ENCODE measurements around the gene PPP2R5C. TPM values are rescaled to one million over a fixed set of nuclear protein-coding genes. Genes with fewer than 3 reads are reported as not detected.

The PPP2R5C gene
- total RNA-seq, 2 experiments from 2014 or later: 291 to 300 TPM

GRCh38 chr14:101884089-101884933 lies 122.8 kb downstream of the PPP2R5C start:
- POLR2A ChIA-PET: no interaction called here

GRCh38 chr14:101884934-101885576 lies 123.5 kb downstream of the PPP2R5C start:
- H3K4me1 Mint-ChIP-seq: peaks cover 4% of the 10 kb centered on the region
- H3K36me3 Mint-ChIP-seq (ENCODE audit: low read depth): peaks cover 61% of the 10 kb centered on the region
- POLR2A ChIA-PET: no interaction called here
- no peak overlapping the region for H3K4me3 Mint-ChIP-seq
- H3K27me3 Mint-ChIP-seq: no peaks in the 10 kb centered on the region
- no peaks in the 10 kb centered on the region for H3K9me3 Mint-ChIP-seq
- CTCF ChIA-PET: no interaction called here
- no peak for DNase-seq
- H3K27ac Mint-ChIP-seq: no peak overlapping the region

More at GRCh38 chr14:101884089-101884933, 122.8 kb downstream of the PPP2R5C start:
- Mint-ChIP-seq H3K27ac (no peak overlapping the region), H3K4me3 (no peak overlapping the region), H3K4me1 (peaks cover 11% of the 10 kb centered on the region), H3K27me3 (no peaks in the 10 kb centered on the region), H3K9me3 (no peaks in the 10 kb centered on the region), H3K36me3 (ENCODE audit: low read depth) (peaks cover 60% of the 10 kb centered on the region)
- CTCF ChIA-PET: no interaction called here
- DNase-seq: no peak

- Mint-ChIP-seq H3K27me3 (no peaks in the 10 kb centered on the region), H3K9me3 (no peaks in the 10 kb centered on the region), H3K4me3 (no peak overlapping the region), H3K4me1 (no peaks in the 10 kb centered on the region), H3K36me3 (ENCODE audit: low read depth) (peaks cover 64% of the 10 kb centered on the region), H3K27ac (no peak overlapping the region)
- DNase-seq: no peak
- CTCF ChIA-PET: interaction anchor here (1.1 kb wide), 1 partner anchor 116 kb away, joined by 5 read pairs; no protein-coding TSS in a partner anchor
- POLR2A ChIA-PET: no interaction called here
Measured at GRCh38 chr14:101887219-101887618, 125.7 kb downstream of the PPP2R5C start.

GRCh38 chr14:101888182-101888581 lies 126.7 kb downstream of the PPP2R5C start:
- DNase-seq: no peak
- ChIA-PET POLR2A (no interaction called here), CTCF (no interaction called here)
- H3K4me3 Mint-ChIP-seq: no peak overlapping the region
- H3K27me3 Mint-ChIP-seq: no peaks in the 10 kb centered on the region
- no peaks in the 10 kb centered on the region for H3K4me1 Mint-ChIP-seq
- H3K27ac Mint-ChIP-seq: no peak overlapping the region
- no peaks in the 10 kb centered on the region for H3K9me3 Mint-ChIP-seq
- peaks cover 62% of the 10 kb centered on the region for H3K36me3 Mint-ChIP-seq (ENCODE audit: low read depth)

GRCh38 chr14:101889366-101889765 lies 127.9 kb downstream of the PPP2R5C start:
- no peak for DNase-seq
- H3K9me3 Mint-ChIP-seq: no peaks in the 10 kb centered on the region
- H3K4me3 Mint-ChIP-seq: no peak overlapping the region
- H3K36me3 Mint-ChIP-seq (ENCODE audit: low read depth): peaks cover 56% of the 10 kb centered on the region
- ChIA-PET POLR2A (no interaction called here), CTCF (no interaction called here)
- H3K27me3 Mint-ChIP-seq: no peaks in the 10 kb centered on the region
- no peak overlapping the region for H3K27ac Mint-ChIP-seq
- H3K4me1 Mint-ChIP-seq: no peaks in the 10 kb centered on the region

GRCh38 chr14:101889898-101890297 lies 128.4 kb downstream of the PPP2R5C start:
- ChIA-PET CTCF (interaction anchor here (1.0 kb wide), 1 partner anchor 183 kb away, joined by 3 read pairs; no protein-coding TSS in a partner anchor), POLR2A (no interaction called here)
- Mint-ChIP-seq H3K27ac (no peak overlapping the region), H3K27me3 (no peaks in the 10 kb centered on the region), H3K4me3 (no peak overlapping the region), H3K36me3 (ENCODE audit: low read depth) (peaks cover 54% of the 10 kb centered on the region), H3K9me3 (no peaks in the 10 kb centered on the region), H3K4me1 (no peaks in the 10 kb centered on the region)
- DNase-seq: no peak

GRCh38 chr14:101891471-101891870 lies 130.0 kb downstream of the PPP2R5C start:
- H3K4me1 Mint-ChIP-seq: no peaks in the 10 kb centered on the region
- ChIA-PET CTCF (interaction anchor here (0.7 to 1.9 kb wide), 2 partner anchors 13 to 43 kb away, joined by 3 to 5 read pairs; no protein-coding TSS in a partner anchor), POLR2A (interaction anchor here (0.7 kb wide), 1 partner anchor 758 kb away, joined by 4 read pairs; no protein-coding TSS in a partner anchor)
- no peak for DNase-seq
- peaks cover 53% of the 10 kb centered on the region for H3K36me3 Mint-ChIP-seq (ENCODE audit: low read depth)
- H3K9me3 Mint-ChIP-seq: no peaks in the 10 kb centered on the region
- H3K27ac Mint-ChIP-seq: no peak overlapping the region
- no peak overlapping the region for H3K4me3 Mint-ChIP-seq
- H3K27me3 Mint-ChIP-seq: no peaks in the 10 kb centered on the region

- no peak overlapping the region for H3K4me3 Mint-ChIP-seq
- DNase-seq: no peak
- no peaks in the 10 kb centered on the region for H3K9me3 Mint-ChIP-seq
- no peaks in the 10 kb centered on the region for H3K4me1 Mint-ChIP-seq
- no peak overlapping the region for H3K27ac Mint-ChIP-seq
- POLR2A ChIA-PET: no interaction called here
- peaks cover 66% of the 10 kb centered on the region for H3K36me3 Mint-ChIP-seq (ENCODE audit: low read depth)
- no peaks in the 10 kb centered on the region for H3K27me3 Mint-ChIP-seq
- CTCF ChIA-PET: interaction anchor here (1.1 kb wide), 1 partner anchor 14 kb away, joined by 3 read pairs; no protein-coding TSS in a partner anchor
Measured at GRCh38 chr14:101893759-101894158, 132.2 kb downstream of the PPP2R5C start.

- H3K27ac Mint-ChIP-seq: no peak overlapping the region
- H3K36me3 Mint-ChIP-seq (ENCODE audit: low read depth): peaks cover 72% of the 10 kb centered on the region
- CTCF ChIA-PET: interaction anchor here (1.1 kb wide), 1 partner anchor 14 kb away, joined by 3 read pairs; no protein-coding TSS in a partner anchor
- H3K4me3 Mint-ChIP-seq: no peak overlapping the region
- DNase-seq: no peak
- H3K27me3 Mint-ChIP-seq: no peaks in the 10 kb centered on the region
- no peaks in the 10 kb centered on the region for H3K9me3 Mint-ChIP-seq
- POLR2A ChIA-PET: no interaction called here
- H3K4me1 Mint-ChIP-seq: no peaks in the 10 kb centered on the region
Measured at GRCh38 chr14:101894365-101895081, 133.0 kb downstream of the PPP2R5C start.

- Mint-ChIP-seq H3K4me3 (no peak overlapping the region), H3K9me3 (no peaks in the 10 kb centered on the region), H3K27ac (no peak overlapping the region), H3K36me3 (ENCODE audit: low read depth) (peaks cover 72% of the 10 kb centered on the region), H3K4me1 (no peaks in the 10 kb centered on the region), H3K27me3 (no peaks in the 10 kb centered on the region)
- CTCF ChIA-PET: no interaction called here
- no peak for DNase-seq
- POLR2A ChIA-PET: no interaction called here
Measured at GRCh38 chr14:101895256-101895655, 133.7 kb downstream of the PPP2R5C start.

- Mint-ChIP-seq H3K27ac (peak overlapping the region; percentile 41), H3K4me1 (no peaks in the 10 kb centered on the region), H3K27me3 (no peaks in the 10 kb centered on the region), H3K36me3 (ENCODE audit: low read depth) (peaks cover 76% of the 10 kb centered on the region), H3K9me3 (no peaks in the 10 kb centered on the region), H3K4me3 (no peak overlapping the region)
- ChIA-PET POLR2A (no interaction called here), CTCF (interaction anchor here (0.6 kb wide), 1 partner anchor 56 kb away, joined by 3 read pairs; no protein-coding TSS in a partner anchor)
- no peak for DNase-seq
Measured at GRCh38 chr14:101897326-101897725, 135.8 kb downstream of the PPP2R5C start.

GRCh38 chr14:101898416-101898815 lies 136.9 kb downstream of the PPP2R5C start:
- no peak overlapping the region for H3K4me3 Mint-ChIP-seq

GRCh38 chr14:101899263-101899662 lies 137.8 kb downstream of the PPP2R5C start:
- no peaks in the 10 kb centered on the region for H3K27me3 Mint-ChIP-seq
- H3K4me1 Mint-ChIP-seq: no peaks in the 10 kb centered on the region
- H3K9me3 Mint-ChIP-seq: no peaks in the 10 kb centered on the region
- no peak overlapping the region for H3K27ac Mint-ChIP-seq
- peaks cover 76% of the 10 kb centered on the region for H3K36me3 Mint-ChIP-seq (ENCODE audit: low read depth)
- ChIA-PET POLR2A (no interaction called here), CTCF (no interaction called here)
- H3K4me3 Mint-ChIP-seq: no peak overlapping the region
- DNase-seq: no peak

More at GRCh38 chr14:101898416-101898815, 136.9 kb downstream of the PPP2R5C start:
- Mint-ChIP-seq H3K4me1 (no peaks in the 10 kb centered on the region), H3K27ac (no peak overlapping the region), H3K36me3 (ENCODE audit: low read depth) (peaks cover 76% of the 10 kb centered on the region), H3K27me3 (no peaks in the 10 kb centered on the region), H3K9me3 (no peaks in the 10 kb centered on the region)
- CTCF ChIA-PET: no interaction called here
- DNase-seq: no peak
- POLR2A ChIA-PET: no interaction called here
